ENCODE measurements around the gene CAPN12.

GRCh38 chr19:38690146-38690545 is 54.1 kb downstream of the CAPN12 start:
- TF ChIP-seq, protein P1, sequence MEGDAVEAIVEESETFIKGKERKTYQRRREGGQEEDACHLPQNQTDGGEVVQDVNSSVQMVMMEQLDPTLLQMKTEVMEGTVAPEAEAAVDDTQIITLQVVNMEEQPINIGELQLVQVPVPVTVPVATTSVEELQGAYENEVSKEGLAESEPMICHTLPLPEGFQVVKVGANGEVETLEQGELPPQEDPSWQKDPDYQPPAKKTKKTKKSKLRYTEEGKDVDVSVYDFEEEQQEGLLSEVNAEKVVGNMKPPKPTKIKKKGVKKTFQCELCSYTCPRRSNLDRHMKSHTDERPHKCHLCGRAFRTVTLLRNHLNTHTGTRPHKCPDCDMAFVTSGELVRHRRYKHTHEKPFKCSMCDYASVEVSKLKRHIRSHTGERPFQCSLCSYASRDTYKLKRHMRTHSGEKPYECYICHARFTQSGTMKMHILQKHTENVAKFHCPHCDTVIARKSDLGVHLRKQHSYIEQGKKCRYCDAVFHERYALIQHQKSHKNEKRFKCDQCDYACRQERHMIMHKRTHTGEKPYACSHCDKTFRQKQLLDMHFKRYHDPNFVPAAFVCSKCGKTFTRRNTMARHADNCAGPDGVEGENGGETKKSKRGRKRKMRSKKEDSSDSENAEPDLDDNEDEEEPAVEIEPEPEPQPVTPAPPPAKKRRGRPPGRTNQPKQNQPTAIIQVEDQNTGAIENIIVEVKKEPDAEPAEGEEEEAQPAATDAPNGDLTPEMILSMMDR (IDR thresholded peaks at IDR 0.05), result no peak
- TF ChIP-seq POLR2A (IDR thresholded peaks at IDR 0.05; ENCODE audit: low read depth) (no peak), POLR2AphosphoS5 (IDR thresholded peaks at IDR 0.05) (no peak)

Measured in esophagus muscularis mucosa (tissue), 3 donors.